Activated CD8-positive, alpha-beta memory T cell treated with anti-CD3 and anti-CD28 coated beads for 4 hours (primary cell): ENCODE measurements around the gene KNSTRN.
A peak's percentile ranks its signal among the peaks of the same experiment; 100 is the strongest.

Experiments used
- DNase-seq, 2 donors: peaks; one replicate each; pipeline ENCODE4 v3.0.0-alpha.2; 2020; ENCODE audit warnings: low read depth in 2 of 2

Gene KNSTRN

GRCh38 chr15:40397688-40398412 lies 15.3 kb downstream of the KNSTRN start:
- no peak for DNase-seq

DNA sequence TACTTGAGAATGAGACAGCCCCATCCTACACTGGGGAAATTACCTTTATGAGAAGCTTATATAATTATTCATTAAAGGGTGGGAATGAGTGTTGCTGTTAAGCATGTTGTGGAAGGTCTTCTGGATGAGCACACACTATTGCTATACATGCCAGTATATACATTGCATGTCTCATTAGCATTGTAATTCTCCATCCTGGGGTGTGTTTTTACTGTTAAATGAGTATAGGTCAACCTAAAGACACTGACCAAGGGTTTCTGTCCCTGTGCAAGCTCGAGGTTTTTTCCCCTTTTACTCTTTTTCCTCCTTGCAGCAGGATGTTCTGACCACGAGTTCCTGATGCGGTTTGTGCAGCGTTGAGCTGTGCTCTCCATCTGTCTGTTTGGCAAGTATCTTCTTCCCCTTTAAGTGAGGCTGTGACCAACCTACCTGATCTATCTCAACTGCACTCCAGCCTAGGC lies 15.9 kb downstream of the KNSTRN start:
- DNase-seq = no peak

DNA sequence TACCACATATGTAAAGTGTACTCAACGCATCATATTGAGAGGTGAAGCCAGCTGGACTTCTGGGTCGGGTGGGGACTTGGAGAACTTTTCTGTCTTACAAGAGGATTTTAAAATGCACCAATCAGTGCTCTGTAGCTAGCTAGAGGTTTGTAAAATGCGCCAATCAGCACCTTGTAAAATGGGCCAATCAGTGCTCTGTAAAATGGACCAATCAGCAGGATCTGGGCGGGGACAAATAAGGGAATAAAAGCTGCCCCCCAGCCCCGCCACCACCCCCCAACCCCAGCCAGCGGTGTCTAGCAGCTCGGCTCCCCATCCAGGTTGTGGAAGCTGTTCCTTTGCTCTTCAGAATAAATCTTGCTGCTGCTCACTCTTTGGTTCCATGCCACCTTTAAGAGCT lies 16.8 kb downstream of the KNSTRN start:
- DNase-seq = no peak

DNA sequence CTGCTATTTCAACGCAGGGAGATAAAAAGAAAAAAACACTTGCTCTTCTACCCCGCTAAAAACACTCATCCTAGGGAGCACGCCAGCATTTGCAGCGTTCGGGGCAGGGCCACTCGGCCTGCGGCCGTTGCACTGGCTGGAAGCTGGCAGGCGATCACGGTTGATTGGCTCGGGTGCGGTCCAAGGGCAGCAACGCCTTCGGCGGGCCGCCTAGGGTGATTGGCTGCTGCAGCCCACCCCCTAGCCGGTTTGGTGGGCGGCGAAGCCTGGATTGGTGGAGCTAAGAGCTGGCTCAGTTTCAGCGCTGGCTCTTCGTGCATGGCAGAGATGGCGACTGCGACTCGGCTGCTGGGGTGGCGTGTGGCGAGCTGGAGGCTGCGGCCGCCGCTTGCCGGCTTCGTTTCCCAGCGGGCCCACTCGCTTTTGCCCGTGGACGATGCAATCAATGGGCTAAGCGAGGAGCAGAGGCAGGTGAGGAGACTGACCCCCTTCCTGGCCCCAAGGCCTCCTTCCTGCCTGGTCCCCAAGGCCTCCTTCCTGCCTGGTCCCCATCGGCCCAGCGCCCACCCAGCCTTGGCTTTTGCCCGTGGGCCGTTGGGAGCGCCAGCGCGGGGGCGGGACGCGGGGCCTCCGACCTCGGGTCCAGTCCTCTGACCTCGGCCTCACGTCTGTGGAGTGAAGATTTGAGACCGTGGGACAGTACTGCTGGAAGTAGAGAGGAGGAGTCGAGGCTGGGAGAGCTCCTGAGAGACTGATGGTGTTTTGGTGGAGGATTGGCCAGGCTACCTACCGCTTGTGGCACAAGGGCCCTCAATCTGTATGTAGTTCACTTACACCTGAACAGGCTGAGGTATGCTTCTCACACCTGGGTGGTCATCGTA lies 23.2 kb downstream of the KNSTRN start, which contains the start of gene IVD:
IVD (plus strand) TSS at position 295 of the 881 bp plus-strand sequence; CDS start at position 328, 33 bp downstream.
- DNase-seq = peak; percentile 80 to 81

GRCh38 chr15:40407330-40407990 lies 24.9 kb downstream of the KNSTRN start:
- no peak for DNase-seq

DNA sequence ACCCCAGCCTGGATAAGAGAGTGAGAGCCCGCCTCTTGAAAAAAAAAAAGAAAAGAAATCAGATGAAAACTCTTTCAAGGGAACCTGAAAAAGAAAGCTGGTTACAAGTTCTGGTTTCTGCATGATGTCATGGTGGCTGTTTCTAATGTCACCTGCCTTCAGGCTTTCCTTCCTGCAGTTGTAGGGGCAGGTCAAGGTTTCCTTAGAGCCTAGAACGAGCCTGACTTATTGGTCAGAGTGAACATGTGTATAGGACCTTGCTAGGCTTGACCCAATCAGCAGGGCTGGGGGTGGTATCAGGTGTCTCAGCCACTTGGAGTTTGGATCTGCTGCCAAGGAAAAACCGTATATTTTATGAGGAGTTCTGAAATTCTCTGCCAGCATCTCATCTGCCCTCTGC lies 26.8 kb downstream of the KNSTRN start:
- no peak for DNase-seq

DNA sequence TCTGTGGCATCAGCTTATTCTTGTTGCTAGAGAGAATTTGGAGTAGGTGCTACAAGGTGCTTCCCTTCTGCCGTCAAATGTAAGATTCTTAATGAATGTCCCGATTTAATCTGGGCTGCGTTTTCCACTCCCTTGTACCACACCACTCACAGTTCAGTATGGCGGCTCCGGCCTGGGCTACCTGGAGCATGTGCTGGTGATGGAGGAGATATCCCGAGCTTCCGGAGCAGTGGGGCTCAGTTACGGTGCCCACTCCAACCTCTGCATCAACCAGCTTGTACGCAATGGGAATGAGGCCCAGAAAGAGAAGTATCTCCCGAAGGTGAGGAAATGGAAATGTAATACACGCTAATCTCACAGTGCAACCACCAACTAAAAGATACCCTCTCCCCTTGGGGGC lies 28.0 kb downstream of the KNSTRN start:
- no peak for DNase-seq

DNA sequence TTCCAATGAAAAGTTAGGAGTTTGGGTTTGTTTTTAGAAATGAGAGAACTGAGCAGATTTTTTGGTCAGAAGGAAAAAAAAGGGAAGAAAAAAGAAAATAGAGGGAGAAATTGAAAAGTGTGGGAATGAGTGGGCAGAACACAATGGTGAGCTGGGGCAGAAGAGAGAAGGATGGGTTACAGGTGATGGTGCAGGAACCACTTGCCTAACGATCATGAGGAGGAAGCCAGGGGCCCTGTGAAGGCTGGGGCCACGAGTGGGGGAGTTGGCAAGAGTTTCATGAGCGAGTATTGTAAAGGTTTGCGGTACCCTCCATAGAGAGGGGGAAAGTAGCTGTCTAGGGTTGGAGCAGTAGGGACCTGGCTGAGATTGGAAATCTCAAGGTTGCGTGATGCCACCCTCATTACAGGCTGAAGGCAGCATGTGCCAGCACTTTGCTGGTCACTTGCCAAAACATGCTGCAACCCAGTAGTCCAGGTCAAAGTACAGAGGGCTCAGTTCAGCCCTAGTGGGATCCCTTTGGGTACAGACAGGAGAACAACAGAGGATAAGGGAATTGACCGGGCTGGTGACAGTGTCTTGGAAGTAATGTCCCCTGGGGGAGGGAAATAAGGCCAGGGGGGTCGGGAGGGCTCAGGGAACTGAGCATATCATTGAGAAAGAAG lies 29.7 kb downstream of the KNSTRN start:
- DNase-seq = no peak

DNA sequence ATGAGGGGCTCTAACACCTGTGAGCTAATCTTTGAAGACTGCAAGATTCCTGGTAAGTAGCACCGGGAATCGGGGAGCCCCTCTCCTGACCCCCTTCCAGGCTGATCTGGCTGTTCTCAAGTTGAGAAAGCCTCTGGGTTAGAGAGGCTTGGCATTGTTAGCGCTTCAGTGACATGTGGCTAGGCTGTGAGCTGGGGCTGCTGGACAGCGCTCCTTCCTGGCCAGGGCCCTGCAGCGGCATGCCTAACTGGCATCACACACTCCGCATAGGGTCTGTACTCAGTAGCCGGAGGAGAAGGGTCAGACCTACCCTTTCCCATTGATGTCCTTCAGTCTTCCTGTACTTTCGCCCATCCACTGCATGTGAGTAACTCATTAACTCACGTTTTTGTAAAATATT lies 30.5 kb downstream of the KNSTRN start:
- DNase-seq = no peak

- no peak for DNase-seq
These were observed 32.3 kb downstream of the KNSTRN start for GRCh38 chr15:40414816-40415215.

- no peak for DNase-seq
These were observed 32.7 kb downstream of the KNSTRN start for GRCh38 chr15:40415226-40415625.

DNA sequence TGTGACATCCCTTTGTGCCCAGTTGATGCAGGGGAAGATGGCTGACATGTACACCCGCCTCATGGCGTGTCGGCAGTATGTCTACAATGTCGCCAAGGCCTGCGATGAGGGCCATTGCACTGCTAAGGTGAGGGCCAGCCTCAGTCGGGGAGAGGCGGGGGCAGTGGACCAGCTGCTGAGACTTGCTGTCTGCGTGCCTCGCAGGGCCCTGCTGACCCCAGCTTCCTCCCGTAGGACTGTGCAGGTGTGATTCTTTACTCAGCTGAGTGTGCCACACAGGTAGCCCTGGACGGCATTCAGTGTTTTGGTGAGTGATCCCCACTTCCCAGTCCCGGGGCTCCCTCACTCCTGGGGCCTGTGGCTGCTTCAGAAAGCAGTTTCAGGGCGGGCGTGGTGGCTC lies 33.5 kb downstream of the KNSTRN start:
- DNase-seq = no peak

DNA sequence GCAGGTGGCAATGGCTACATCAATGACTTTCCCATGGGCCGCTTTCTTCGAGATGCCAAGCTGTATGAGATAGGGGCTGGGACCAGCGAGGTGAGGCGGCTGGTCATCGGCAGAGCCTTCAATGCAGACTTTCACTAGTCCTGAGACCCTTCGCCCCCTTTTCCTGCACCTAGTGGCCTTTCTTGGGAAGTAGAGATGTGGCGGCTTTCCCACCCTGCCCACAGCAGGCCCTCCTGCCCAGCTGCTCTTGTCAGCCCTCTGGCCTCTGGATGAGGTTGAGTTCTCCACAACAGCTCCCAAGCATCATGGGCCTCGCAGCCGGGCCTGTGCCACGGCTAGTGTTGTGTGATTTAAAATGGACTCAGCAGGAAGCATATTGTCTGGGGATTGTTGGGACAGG lies 35.6 kb downstream of the KNSTRN start:
- no peak for DNase-seq

GRCh38 chr15:40420071-40420713 lies 37.7 kb downstream of the KNSTRN start:
- no peak for DNase-seq

DNA sequence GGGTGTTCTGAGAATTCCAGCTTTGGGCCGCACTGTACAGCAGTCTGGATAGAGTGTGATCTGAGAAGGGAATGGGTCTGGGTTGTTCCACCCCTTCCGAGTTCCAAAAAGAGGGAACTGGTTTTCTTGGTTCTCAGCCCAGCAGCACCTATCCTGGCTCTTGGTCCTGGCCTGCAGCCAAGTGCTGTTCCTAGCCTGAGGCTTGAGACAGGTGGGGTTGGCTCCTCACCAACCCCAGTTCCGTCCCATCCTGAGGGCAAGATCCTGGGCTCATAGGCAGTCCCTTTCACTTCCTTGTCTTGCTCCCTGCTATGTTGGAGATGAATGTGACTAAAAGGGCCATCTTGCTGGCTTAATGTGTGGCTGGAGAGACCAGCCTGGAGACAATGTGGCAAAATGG lies 38.3 kb downstream of the KNSTRN start:
- DNase-seq = no peak

- peak; percentile 45 to 61 for DNase-seq
These were observed 39.0 kb downstream of the KNSTRN start for GRCh38 chr15:40421246-40422157.

DNA sequence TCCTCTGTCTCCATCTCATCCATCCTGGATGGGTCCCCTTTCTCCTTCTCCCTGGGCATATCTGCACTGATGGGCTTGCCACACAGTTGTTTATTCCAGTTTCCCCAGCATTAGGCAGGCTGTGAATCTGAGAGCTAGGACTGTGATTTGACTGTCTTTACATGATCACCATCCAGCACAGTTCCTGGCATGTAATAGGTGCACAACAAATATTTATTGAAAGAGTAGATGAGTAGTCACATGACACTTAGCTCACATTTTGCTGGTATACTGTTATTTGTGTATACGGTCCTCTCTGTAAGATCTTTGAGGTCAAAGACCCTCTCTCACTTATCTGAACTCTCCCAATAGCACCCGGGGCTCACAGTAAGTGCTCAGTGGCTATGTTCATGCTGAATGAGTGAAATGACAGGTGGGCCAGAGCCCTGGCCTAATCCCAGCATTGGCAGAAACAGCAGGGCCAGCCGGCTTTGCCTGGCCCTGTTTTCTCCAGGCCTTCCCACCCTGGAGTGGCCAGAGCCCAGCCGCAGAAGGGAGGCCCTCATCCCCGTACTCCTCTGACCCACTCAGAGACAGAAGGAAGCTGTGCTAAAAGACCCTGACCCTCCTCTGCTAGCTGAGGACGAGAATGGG lies 42.1 kb downstream of the KNSTRN start:
- no peak for DNase-seq

DNA sequence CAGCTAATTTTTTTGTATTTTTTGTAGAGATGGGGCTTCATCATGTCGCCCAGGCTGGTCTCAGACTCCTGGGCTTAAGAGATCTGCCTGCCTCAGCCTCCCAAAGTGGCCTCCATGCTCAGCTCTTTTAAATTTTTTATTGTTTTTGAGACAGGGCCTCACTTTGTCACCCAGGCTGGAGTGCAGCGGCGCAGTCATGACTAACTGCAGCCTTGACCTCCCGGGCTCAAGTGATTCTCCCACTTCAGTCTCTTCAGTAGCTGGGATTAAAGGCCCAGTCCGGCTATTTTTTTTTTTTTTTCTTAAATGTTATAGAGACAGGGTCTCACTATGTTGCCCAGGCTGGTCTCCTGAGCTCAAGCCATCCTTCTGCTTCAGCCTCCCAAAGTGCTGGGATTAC lies 43.2 kb downstream of the KNSTRN start:
- no peak for DNase-seq

DNA sequence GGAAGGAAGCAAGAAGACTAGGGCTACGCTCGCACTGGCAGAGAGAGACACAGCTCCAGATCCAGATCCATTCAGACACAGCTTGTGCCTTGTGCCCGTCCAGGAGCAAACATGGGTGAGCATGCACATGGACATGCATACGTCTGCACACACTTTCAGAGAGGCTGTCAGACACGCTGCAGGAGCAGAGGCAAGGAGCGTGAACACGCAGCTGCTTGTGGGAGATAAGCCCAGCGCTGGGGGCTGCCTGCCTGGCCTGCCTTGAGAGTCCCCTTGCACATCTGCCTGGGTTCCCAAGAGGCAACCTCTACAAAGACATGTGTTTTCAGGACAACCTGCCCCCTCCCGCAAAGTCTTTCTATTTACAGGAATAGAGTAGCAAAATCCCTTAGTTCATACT lies 44.7 kb downstream of the KNSTRN start:
- no peak for DNase-seq

DNA sequence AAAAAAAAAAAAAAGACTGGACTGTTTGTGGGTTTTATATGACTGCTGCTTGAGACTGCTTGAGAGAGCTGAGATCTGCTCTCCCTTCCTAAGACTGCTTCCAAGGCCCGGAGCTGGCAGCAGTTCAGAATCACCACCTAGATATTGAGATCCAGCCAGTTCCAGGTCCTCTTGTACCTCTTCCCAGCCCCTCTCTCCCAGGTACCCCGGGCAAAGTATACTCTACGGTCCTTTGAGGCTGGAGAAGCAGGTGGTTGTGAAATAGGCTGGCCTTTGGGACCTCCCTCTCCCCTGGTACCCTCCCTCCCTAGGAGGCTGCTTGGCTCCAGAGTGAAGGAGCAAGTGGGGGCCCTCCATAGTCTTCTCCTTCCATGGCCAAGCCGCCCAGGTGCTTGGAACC lies 45.7 kb downstream of the KNSTRN start:
- DNase-seq = no peak
